ENCODE results near the gene METTL9.
"Not testable (repeated sequence)": the region's sequence is repeated elsewhere in the genome, so short reads cannot be mapped to it uniquely, and the experiment has no call there.

METTL9 gene

GRCh38 chr16:21666772-21667171 is 67.4 kb downstream of the METTL9 start:
- ChIA-PET CTCF (interaction anchor here (1.3 to 3.5 kb wide), 2 partner anchors 9 to 43 kb away, joined by 4 to 18 read pairs; no protein-coding TSS in a partner anchor), POLR2A (no interaction called here)
- no peak overlapping the region for H3K27ac ChIP-seq (ENCODE audit: extremely low read depth, low read depth, low read length)
- no peak for TF ChIP-seq ZNF155 (tag by site-specific recombination; IDR thresholded peaks at IDR 0.05)
- TF ChIP-seq PRDM1 (tag by site-specific recombination; IDR thresholded peaks at IDR 0.05): no peak
- no peaks in the 10 kb centered on the region for H3K36me3 ChIP-seq (ENCODE audit: control insufficient read depth in 2 of 2, insufficient read depth in 1 of 2, low read length in 2 of 2)
- no peaks in the 10 kb centered on the region for H3K9me3 ChIP-seq (ENCODE audit: control insufficient read depth, insufficient read depth, low read depth, low read length)
- H3K4me3 ChIP-seq (ENCODE audit: low read depth, low read length): no peak overlapping the region
- peaks cover 6% of the 10 kb centered on the region; the same call in 1 of the 2 replicates for H3K4me1 ChIP-seq (ENCODE audit: control insufficient read depth, insufficient read depth, low read length)

- Histone ChIP-seq H3K4me1 (ENCODE audit: control insufficient read depth, insufficient read depth, low read length) (peaks cover 6% of the 10 kb centered on the region; the same call in 1 of the 2 replicates), H3K9me3 (ENCODE audit: control insufficient read depth, insufficient read depth, low read depth, low read length) (no peaks in the 10 kb centered on the region), H3K27ac (ENCODE audit: extremely low read depth, low read depth, low read length) (no peak overlapping the region), H3K4me3 (ENCODE audit: low read depth, low read length) (no peak overlapping the region), H3K36me3 (ENCODE audit: control insufficient read depth in 2 of 2, insufficient read depth in 1 of 2, low read length in 2 of 2) (no peaks in the 10 kb centered on the region)
- CTCF ChIA-PET: interaction anchor here (1.6 to 3.5 kb wide), 2 partner anchors 10 to 16 kb away, joined by 5 to 18 read pairs; no protein-coding TSS in a partner anchor
- no peak for TF ChIP-seq ZNF473 (tag by site-specific recombination; IDR thresholded peaks at IDR 0.05)
- no peak for TF ChIP-seq ZNF830 (tag by site-specific recombination; IDR thresholded peaks at IDR 0.05; ENCODE audit: low read depth)
- TF ChIP-seq ZNF132 (tag by site-specific recombination; IDR thresholded peaks at IDR 0.05; ENCODE audit: borderline replicate concordance): no peak
- no peak for TF ChIP-seq ZNF530 (tag by site-specific recombination; IDR thresholded peaks at IDR 0.05; ENCODE audit: low read depth)
- TF ChIP-seq ZNF140 (tag by site-specific recombination; IDR thresholded peaks at IDR 0.05): no peak
- no peak for TF ChIP-seq ZNF311 (tag by site-specific recombination; IDR thresholded peaks at IDR 0.05; ENCODE audit: borderline replicate concordance)
- POLR2A ChIA-PET: no interaction called here
Observed at GRCh38 chr16:21667575-21667974, 68.2 kb downstream of the METTL9 start.

GRCh38 chr16:21673469-21673868 is 74.1 kb downstream of the METTL9 start:
- Histone ChIP-seq H3K4me3 (ENCODE audit: low read depth, low read length) (no peak overlapping the region), H3K27ac (ENCODE audit: extremely low read depth, low read depth, low read length) (no peak overlapping the region), H3K36me3 (ENCODE audit: control insufficient read depth in 2 of 2, insufficient read depth in 1 of 2, low read length in 2 of 2) (no peaks in the 10 kb centered on the region), H3K9me3 (ENCODE audit: control insufficient read depth, insufficient read depth, low read depth, low read length) (no peaks in the 10 kb centered on the region), H3K4me1 (ENCODE audit: control insufficient read depth, insufficient read depth, low read length) (no peaks in the 10 kb centered on the region)
- POLR2A ChIA-PET: no interaction called here
- CTCF ChIA-PET: interaction anchor here (0.6 to 2.1 kb wide), 3 partner anchors 11 to 338 kb away, joined by 3 to 8 read pairs (median 7); no protein-coding TSS in a partner anchor
- TF ChIP-seq ZNF146 (tag by site-specific recombination; IDR thresholded peaks at IDR 0.05) (peak; percentile 73), ZNF174 (tag by site-specific recombination; IDR thresholded peaks at IDR 0.05) (no peak), EGR2 (tag by site-specific recombination; IDR thresholded peaks at IDR 0.05; ENCODE audit: low read depth) (no peak)

GRCh38 chr16:21674456-21674855 is 75.1 kb downstream of the METTL9 start:
- H3K27ac ChIP-seq (ENCODE audit: extremely low read depth, low read depth, low read length); CTCF ChIA-PET; POLR2A ChIA-PET; H3K4me3 ChIP-seq (ENCODE audit: low read depth, low read length); H3K9me3 ChIP-seq (ENCODE audit: control insufficient read depth, insufficient read depth, low read depth, low read length); H3K36me3 ChIP-seq (ENCODE audit: control insufficient read depth in 2 of 2, insufficient read depth in 1 of 2, low read length in 2 of 2); H3K4me1 ChIP-seq (ENCODE audit: control insufficient read depth, insufficient read depth, low read length): not testable (repeated sequence)

- H3K4me3 ChIP-seq (ENCODE audit: low read depth, low read length); POLR2A ChIA-PET; H3K9me3 ChIP-seq (ENCODE audit: control insufficient read depth, insufficient read depth, low read depth, low read length); H3K36me3 ChIP-seq (ENCODE audit: control insufficient read depth in 2 of 2, insufficient read depth in 1 of 2, low read length in 2 of 2); H3K4me1 ChIP-seq (ENCODE audit: control insufficient read depth, insufficient read depth, low read length); H3K27ac ChIP-seq (ENCODE audit: extremely low read depth, low read depth, low read length): not testable (repeated sequence)
- CTCF ChIA-PET: interaction anchor here (0.6 to 1.5 kb wide), 3 partner anchors 23 to 1241 kb away, joined by 3 to 6 read pairs (median 5); no protein-coding TSS in a partner anchor
Observed at GRCh38 chr16:21680714-21681113, 81.3 kb downstream of the METTL9 start.

GRCh38 chr16:21683184-21683583 is 83.8 kb downstream of the METTL9 start:
- POLR2A ChIA-PET: no interaction called here
- H3K36me3 ChIP-seq (ENCODE audit: control insufficient read depth in 2 of 2, insufficient read depth in 1 of 2, low read length in 2 of 2): no peaks in the 10 kb centered on the region
- no peaks in the 10 kb centered on the region for H3K9me3 ChIP-seq (ENCODE audit: control insufficient read depth, insufficient read depth, low read depth, low read length)
- H3K4me3 ChIP-seq (ENCODE audit: low read depth, low read length): no peak overlapping the region
- no peak overlapping the region for H3K27ac ChIP-seq (ENCODE audit: extremely low read depth, low read depth, low read length)
- H3K4me1 ChIP-seq (ENCODE audit: control insufficient read depth, insufficient read depth, low read length): no peaks in the 10 kb centered on the region
- CTCF ChIA-PET: interaction anchor here (1.5 to 1.9 kb wide), 2 partner anchors 15 to 22 kb away, joined by 3 to 5 read pairs; no protein-coding TSS in a partner anchor
- TF ChIP-seq PRDM2 (tag by site-specific recombination; IDR thresholded peaks at IDR 0.05; ENCODE audit: borderline replicate concordance) (no peak), ZNF114 (tag by site-specific recombination; IDR thresholded peaks at IDR 0.05) (no peak), ZNF18 (tag by site-specific recombination; IDR thresholded peaks at IDR 0.05) (no peak), ZNF830 (tag by site-specific recombination; IDR thresholded peaks at IDR 0.05; ENCODE audit: low read depth) (no peak)
